Activated CD8-positive, alpha-beta memory T cell treated with anti-CD3 and anti-CD28 coated beads, Interleukin-2, amount 10 ng/mL, durations not matched to agents 7 days and 5 days (primary cell): ENCODE measurements around the gene DHRS2. TPM values are rescaled to one million over a fixed set of nuclear protein-coding genes. Genes with fewer than 3 reads are reported as not detected.
A peak's percentile ranks its signal among the peaks of the same experiment; 100 is the strongest.
"Not testable (repeated sequence)": the region's sequence is repeated elsewhere in the genome, so short reads cannot be mapped to it uniquely, and the experiment has no call there.

Source experiments
- ATAC-seq: fragments of 150-1000 bp; cut with Tn5 transposase; one replicate; pipeline ENCODE4 v1.10.0; 2021; ENCODE audit warnings: moderate library complexity
- CTCF ChIA-PET: fragments of 350-600 bp; sonication (Branson Sonifier 250); formaldehyde crosslinking; loops from one replicate; lab custom pipeline; 2021; ENCODE audit warnings: antibody characterized with exemption; lab: Charles Lee
- DNase-seq: peaks from one replicate; pipeline ENCODE4 v3.0.0-alpha.2; 2020
- H3K27ac Mint-ChIP-seq: one replicate; pipeline ENCODE4 v1.8.0; 2021; ENCODE audit warnings: mild to moderate bottlenecking, mixed read lengths
- H3K27me3 Mint-ChIP-seq: one replicate; pipeline ENCODE4 v1.8.0; 2021; ENCODE audit warnings: mixed read lengths
- H3K36me3 Mint-ChIP-seq: one replicate; pipeline ENCODE4 v1.8.0; 2021; ENCODE audit warnings: mild to moderate bottlenecking, mixed read lengths
- H3K4me1 Mint-ChIP-seq: one replicate; pipeline ENCODE4 v1.8.0; 2021; ENCODE audit warnings: mixed read lengths
- H3K4me3 Mint-ChIP-seq: one replicate; pipeline ENCODE4 v1.8.0; 2021; ENCODE audit warnings: mild to moderate bottlenecking, moderate library complexity, mixed read lengths
- H3K9me3 Mint-ChIP-seq: one replicate; pipeline ENCODE4 v1.8.0; 2022; ENCODE audit warnings: low read depth, mixed read lengths
- total RNA-seq, 2 experiments: library from RNA; stranded (reverse); gene quantifications; one replicate each; pipeline ENCODE4 v1.2.3, GENCODE V29; 2021

The DHRS2 gene
- total RNA-seq, 2 experiments from 2014 or later: 1.1 to 2.7 TPM

- H3K27me3 Mint-ChIP-seq: no peaks in the 10 kb centered on the region
- H3K36me3 Mint-ChIP-seq: peaks cover 10% of the 10 kb centered on the region
- no peak overlapping the region for H3K4me3 Mint-ChIP-seq
- CTCF ChIA-PET: interaction anchor here (1.6 to 4.2 kb wide), 4 partner anchors 14 to 27 kb away, joined by 3 to 26 read pairs (median 10); no protein-coding TSS in a partner anchor
- peaks cover 7% of the 10 kb centered on the region for H3K9me3 Mint-ChIP-seq
- peaks cover 46% of the 10 kb centered on the region for H3K4me1 Mint-ChIP-seq
- H3K27ac Mint-ChIP-seq: no peak overlapping the region
- DNase-seq (no peak), ATAC-seq (no peak)
Observed at GRCh38 chr14:23604675-23605170, 31.4 kb upstream of the DHRS2 start.

GRCh38 chr14:23605931-23606585 is 30.1 kb upstream of the DHRS2 start:
- CTCF ChIA-PET: interaction anchor here (0.7 to 4.2 kb wide), 8 partner anchors 9 to 484 kb away, joined by 3 to 26 read pairs (median 4); no protein-coding TSS in a partner anchor
- peaks cover 5% of the 10 kb centered on the region for H3K9me3 Mint-ChIP-seq
- H3K36me3 Mint-ChIP-seq: peaks cover 14% of the 10 kb centered on the region
- H3K4me3 Mint-ChIP-seq: peak overlapping the region; percentile 1
- DNase-seq (peak; percentile 51), ATAC-seq (peak; percentile 79)
- H3K4me1 Mint-ChIP-seq: peaks cover 60% of the 10 kb centered on the region
- H3K27ac Mint-ChIP-seq: peak overlapping the region; percentile 88
- no peaks in the 10 kb centered on the region for H3K27me3 Mint-ChIP-seq

GRCh38 chr14:23608454-23608853 is 27.7 kb upstream of the DHRS2 start:
- H3K36me3 Mint-ChIP-seq: peaks cover 16% of the 10 kb centered on the region
- H3K27me3 Mint-ChIP-seq: no peaks in the 10 kb centered on the region
- CTCF ChIA-PET: interaction anchor here (0.9 to 4.2 kb wide), 2 partner anchors 20 to 24 kb away, joined by 3 to 26 read pairs; no protein-coding TSS in a partner anchor
- DNase-seq (no peak), ATAC-seq (no peak)
- no peak overlapping the region for H3K4me3 Mint-ChIP-seq
- H3K27ac Mint-ChIP-seq: peak overlapping the region; percentile 8
- peaks cover 53% of the 10 kb centered on the region for H3K4me1 Mint-ChIP-seq
- peaks cover 5% of the 10 kb centered on the region for H3K9me3 Mint-ChIP-seq

- no peak for ATAC-seq
- peak overlapping the region; percentile 97 for H3K27ac Mint-ChIP-seq
- CTCF ChIA-PET: interaction anchor here (4.2 kb wide), 1 partner anchor 23 kb away, joined by 26 read pairs; no protein-coding TSS in a partner anchor
Observed at GRCh38 chr14:23609001-23609400, 27.2 kb upstream of the DHRS2 start.

GRCh38 chr14:23609411-23610089 is 26.6 kb upstream of the DHRS2 start:
- ATAC-seq, H3K27me3 Mint-ChIP-seq, DNase-seq, H3K9me3 Mint-ChIP-seq, H3K4me3 Mint-ChIP-seq: not testable (repeated sequence)
- CTCF ChIA-PET: interaction anchor here (0.8 to 6.6 kb wide), 4 partner anchors 13 to 344 kb away, joined by 3 to 86 read pairs (median 20); partner anchors contain the start of gene DHRS4
- Mint-ChIP-seq H3K27ac (peak overlapping the region; percentile 97), H3K36me3 (peaks cover 16% of the 10 kb centered on the region), H3K4me1 (peaks cover 53% of the 10 kb centered on the region)

More at GRCh38 chr14:23609001-23609400, 27.2 kb upstream of the DHRS2 start:
- DNase-seq: no peak
- Mint-ChIP-seq H3K9me3 (peaks cover 5% of the 10 kb centered on the region), H3K4me3 (no peak overlapping the region), H3K27me3 (no peaks in the 10 kb centered on the region), H3K36me3 (peaks cover 16% of the 10 kb centered on the region), H3K4me1 (peaks cover 53% of the 10 kb centered on the region)

GRCh38 chr14:23610090-23610814 is 25.9 kb upstream of the DHRS2 start:
- Mint-ChIP-seq H3K4me1 (peaks cover 53% of the 10 kb centered on the region), H3K9me3 (peaks cover 5% of the 10 kb centered on the region), H3K27ac (peak overlapping the region; percentile 97), H3K4me3 (peak overlapping the region; percentile 18), H3K27me3 (no peaks in the 10 kb centered on the region), H3K36me3 (peaks cover 16% of the 10 kb centered on the region)
- DNase-seq (peak; percentile 60), ATAC-seq (peak; percentile 72)
- CTCF ChIA-PET: interaction anchor here (0.5 to 6.6 kb wide), 8 partner anchors 8 to 543 kb away, joined by 3 to 86 read pairs (median 4); partner anchors contain the start of gene DHRS4

GRCh38 chr14:23610815-23611289 is 25.3 kb upstream of the DHRS2 start:
- CTCF ChIA-PET: interaction anchor here (0.5 to 6.6 kb wide), 8 partner anchors 9 to 542 kb away, joined by 3 to 86 read pairs (median 4); partner anchors contain the start of gene DHRS4
- peak overlapping the region; percentile 97 for H3K27ac Mint-ChIP-seq
- H3K36me3 Mint-ChIP-seq: peaks cover 16% of the 10 kb centered on the region
- peaks cover 47% of the 10 kb centered on the region for H3K4me1 Mint-ChIP-seq
- peaks cover 5% of the 10 kb centered on the region for H3K9me3 Mint-ChIP-seq
- H3K4me3 Mint-ChIP-seq: no peak overlapping the region
- ATAC-seq (peak; percentile 56), DNase-seq (peak; percentile 63)
- H3K27me3 Mint-ChIP-seq: no peaks in the 10 kb centered on the region

GRCh38 chr14:23612354-23612732 is 23.8 kb upstream of the DHRS2 start:
- Mint-ChIP-seq H3K9me3 (peaks cover 5% of the 10 kb centered on the region), H3K27ac (no peak overlapping the region), H3K4me3 (no peak overlapping the region), H3K4me1 (peaks cover 32% of the 10 kb centered on the region), H3K27me3 (no peaks in the 10 kb centered on the region), H3K36me3 (peaks cover 16% of the 10 kb centered on the region)
- no peak for DNase-seq
- no peak for ATAC-seq
- CTCF ChIA-PET: interaction anchor here (1.0 to 6.6 kb wide), 5 partner anchors 15 to 342 kb away, joined by 3 to 86 read pairs (median 4); no protein-coding TSS in a partner anchor

GRCh38 chr14:23612802-23613201 is 23.4 kb upstream of the DHRS2 start:
- no peak for DNase-seq
- H3K9me3 Mint-ChIP-seq: peaks cover 5% of the 10 kb centered on the region
- H3K4me1 Mint-ChIP-seq: peaks cover 29% of the 10 kb centered on the region
- no peak overlapping the region for H3K27ac Mint-ChIP-seq
- no peak for ATAC-seq
- no peak overlapping the region for H3K4me3 Mint-ChIP-seq
- H3K27me3 Mint-ChIP-seq: no peaks in the 10 kb centered on the region
- CTCF ChIA-PET: interaction anchor here (1.0 to 6.6 kb wide), 5 partner anchors 15 to 342 kb away, joined by 3 to 86 read pairs (median 4); no protein-coding TSS in a partner anchor
- peaks cover 16% of the 10 kb centered on the region for H3K36me3 Mint-ChIP-seq

- DNase-seq (no peak), ATAC-seq (no peak)
- CTCF ChIA-PET: interaction anchor here (1.0 to 6.6 kb wide), 5 partner anchors 13 to 341 kb away, joined by 3 to 86 read pairs (median 4); no protein-coding TSS in a partner anchor
- Mint-ChIP-seq H3K27ac (no peak overlapping the region), H3K9me3 (peaks cover 5% of the 10 kb centered on the region), H3K4me1 (peaks cover 29% of the 10 kb centered on the region), H3K4me3 (no peak overlapping the region), H3K36me3 (peaks cover 16% of the 10 kb centered on the region), H3K27me3 (no peaks in the 10 kb centered on the region)
Observed at GRCh38 chr14:23613242-23614070, 22.7 kb upstream of the DHRS2 start.

GRCh38 chr14:23614395-23614828 is 21.8 kb upstream of the DHRS2 start:
- Mint-ChIP-seq H3K4me1 (peaks cover 24% of the 10 kb centered on the region), H3K9me3 (no peaks in the 10 kb centered on the region), H3K4me3 (no peak overlapping the region), H3K27ac (no peak overlapping the region), H3K27me3 (peaks cover 3% of the 10 kb centered on the region), H3K36me3 (peaks cover 9% of the 10 kb centered on the region)
- DNase-seq (no peak), ATAC-seq (no peak)
- CTCF ChIA-PET: interaction anchor here (1.0 to 6.6 kb wide), 4 partner anchors 12 to 58 kb away, joined by 3 to 86 read pairs (median 20); no protein-coding TSS in a partner anchor
